ACC112 (cell line): ENCODE data around the gene P2RX4.

Source experiments
- H2AFZ ChIP-seq: fragments of 200-600 bp; sonication (generic); one replicate; pipeline ENCODE4 v1.6.0; 2017; ENCODE audit warnings: antibody characterized with exemption, low read length; ENCODE audit not compliant: unreplicated experiment
- H3K27ac ChIP-seq: fragments of 200-600 bp; sonication (generic); 2 replicates; pipeline ENCODE4 v1.5.1; 2014; ENCODE audit warnings: low read depth, mild to moderate bottlenecking, antibody characterized with exemption, low read length, moderate library complexity
- H3K27me3 ChIP-seq: fragments of 200-600 bp; sonication (generic); 2 replicates; pipeline ENCODE4 v1.6.1; 2014; ENCODE audit warnings: mild to moderate bottlenecking, antibody characterized with exemption, low read length, moderate library complexity, mixed read lengths; ENCODE audit not compliant: insufficient read depth
- H3K36me3 ChIP-seq: fragments of 200-600 bp; sonication (generic); 2 replicates; pipeline ENCODE4 v1.6.1; 2016; ENCODE audit warnings: mild to moderate bottlenecking, antibody characterized with exemption, low read length, moderate library complexity, mixed read lengths; ENCODE audit not compliant: insufficient read depth
- H3K4me1 ChIP-seq: fragments of 200-600 bp; sonication (generic); one replicate; pipeline ENCODE4 v1.6.1; 2016; ENCODE audit warnings: low read length, mixed read lengths; ENCODE audit not compliant: insufficient read depth, unreplicated experiment, control insufficient read depth
- H3K4me3 ChIP-seq: fragments of 200-600 bp; sonication (generic); 2 replicates; pipeline ENCODE4 v1.5.1; 2014; ENCODE audit warnings: mild to moderate bottlenecking, low read depth, low read length
- H3K79me2 ChIP-seq: fragments of 200-600 bp; sonication (generic); one replicate; pipeline ENCODE4 v1.6.0; 2016; ENCODE audit warnings: low read length; ENCODE audit not compliant: control insufficient read depth, unreplicated experiment, insufficient read depth

P2RX4 gene

GRCh38 chr12:121260091-121260490 lies 50.2 kb downstream of the P2RX4 start:
- Histone ChIP-seq H3K36me3 (0 out of 2 replicates have a peak, but pooled peaks cover 3% of the 10 kb centered on the region), H3K79me2 (no peaks in the 10 kb centered on the region), H3K4me3 (no peak overlapping the region), H2AFZ (no peak overlapping the region), H3K27ac (no peak overlapping the region), H3K4me1 (no peaks in the 10 kb centered on the region), H3K27me3 (no peaks in the 10 kb centered on the region)

DNA sequence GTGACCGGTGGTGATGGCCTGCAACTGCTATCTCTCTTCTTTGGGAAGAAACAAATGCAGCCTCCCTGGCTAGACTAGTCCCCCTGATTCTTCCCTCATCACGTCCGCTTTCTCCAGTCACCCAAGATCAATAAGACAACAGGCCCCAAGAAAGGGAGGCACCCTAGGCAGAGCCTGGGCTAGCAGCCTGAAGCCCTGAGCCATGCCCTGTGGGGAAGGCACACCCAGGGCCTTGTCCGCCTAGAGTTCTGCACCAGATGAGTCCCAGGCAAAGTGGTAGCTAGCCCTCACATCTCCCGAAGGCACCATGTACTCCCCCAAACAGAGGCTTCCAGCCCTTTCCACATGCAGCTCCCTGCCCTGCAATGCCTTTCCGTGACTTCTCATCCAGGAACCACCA lies 51.5 kb downstream of the P2RX4 start:
- Histone ChIP-seq H3K27ac (no peak overlapping the region), H3K4me3 (no peak overlapping the region), H2AFZ (no peak overlapping the region), H3K4me1 (no peaks in the 10 kb centered on the region), H3K79me2 (no peaks in the 10 kb centered on the region), H3K27me3 (no peaks in the 10 kb centered on the region), H3K36me3 (0 out of 2 replicates have a peak, but pooled peaks cover 3% of the 10 kb centered on the region)

DNA sequence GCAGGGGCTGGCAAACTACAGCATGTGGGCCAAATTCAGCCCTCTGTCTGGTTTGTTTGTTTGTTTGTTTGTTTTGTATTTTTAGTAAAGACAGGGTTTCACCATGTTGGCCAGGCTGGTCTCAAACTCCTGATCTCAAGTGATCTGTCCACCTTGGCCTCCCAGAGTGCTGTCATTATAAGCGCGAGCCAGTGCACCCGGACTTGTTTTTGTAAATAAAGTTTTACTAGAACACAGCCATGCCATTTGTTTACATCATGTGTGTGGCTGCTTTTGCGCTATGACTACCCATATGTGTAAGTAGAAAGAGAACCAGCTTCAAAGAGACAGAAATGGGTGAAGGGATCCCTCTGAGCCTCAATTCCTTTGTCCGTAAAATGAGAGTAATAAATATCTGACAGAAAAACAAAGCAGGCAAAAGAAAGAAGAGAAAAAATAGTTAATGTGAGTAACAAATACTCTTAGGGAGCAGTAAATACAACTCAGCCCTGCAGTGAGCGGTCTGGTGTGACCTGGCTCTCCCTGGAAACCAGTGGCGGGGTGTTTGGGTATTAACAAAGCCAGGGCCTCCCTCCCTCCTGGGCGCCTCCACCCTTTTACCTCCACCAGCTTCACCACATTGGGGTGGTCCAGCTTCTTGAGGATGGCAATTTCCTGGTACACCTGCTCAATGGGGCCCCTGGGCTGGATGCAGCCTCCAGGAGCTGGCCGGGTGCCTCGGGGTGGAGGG lies 53.4 kb downstream of the P2RX4 start:
- H3K27ac ChIP-seq, result no peak overlapping the region
- no peaks in the 10 kb centered on the region for H3K79me2 ChIP-seq
- no peaks in the 10 kb centered on the region for H3K4me1 ChIP-seq
- no peak overlapping the region for H3K4me3 ChIP-seq
- no peaks in the 10 kb centered on the region for H3K27me3 ChIP-seq
- no peak overlapping the region for H2AFZ ChIP-seq
- 0 out of 2 replicates have a peak, but pooled peaks cover 3% of the 10 kb centered on the region for H3K36me3 ChIP-seq

GRCh38 chr12:121264135-121264534 lies 54.2 kb downstream of the P2RX4 start:
- no peaks in the 10 kb centered on the region for H3K27me3 ChIP-seq
- H2AFZ ChIP-seq, result no peak overlapping the region
- no peaks in the 10 kb centered on the region for H3K79me2 ChIP-seq
- H3K4me1 ChIP-seq, result no peaks in the 10 kb centered on the region
- no peak overlapping the region for H3K4me3 ChIP-seq
- H3K27ac ChIP-seq, result no peak overlapping the region
- H3K36me3 ChIP-seq, result peaks cover 8% of the 10 kb centered on the region

DNA sequence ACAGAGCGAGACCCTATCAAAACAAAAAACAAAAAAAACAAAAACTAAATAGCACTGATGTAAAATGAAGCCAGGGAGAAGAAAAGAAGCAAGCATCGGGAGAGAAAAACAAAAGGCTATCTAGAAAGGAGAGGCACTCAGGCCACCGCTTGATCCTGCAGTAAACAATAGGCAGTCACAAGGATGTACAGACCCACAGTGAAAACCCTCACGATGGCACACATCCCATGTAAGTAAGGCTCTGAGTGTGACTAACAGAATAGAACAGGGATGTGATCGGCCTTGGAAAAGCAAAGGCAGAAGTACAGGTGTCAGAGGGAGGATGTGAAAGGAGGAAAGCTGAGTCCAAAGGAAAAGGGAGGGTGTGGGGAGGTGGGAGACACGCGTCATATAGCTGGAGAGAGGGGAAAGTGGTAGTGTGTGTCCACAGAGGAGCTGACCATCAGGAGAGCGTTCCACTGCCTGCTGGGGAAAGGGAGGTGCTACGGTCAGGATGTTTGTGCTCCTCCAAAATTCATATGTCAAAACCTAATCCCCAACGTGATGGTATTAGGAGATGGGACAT lies 55.1 kb downstream of the P2RX4 start:
- H3K36me3 ChIP-seq, result peaks cover 8% of the 10 kb centered on the region
- H3K79me2 ChIP-seq, result no peaks in the 10 kb centered on the region
- no peak overlapping the region for H2AFZ ChIP-seq
- H3K4me3 ChIP-seq, result no peak overlapping the region
- H3K27ac ChIP-seq, result no peak overlapping the region
- no peaks in the 10 kb centered on the region for H3K4me1 ChIP-seq
- H3K27me3 ChIP-seq, result no peaks in the 10 kb centered on the region

DNA sequence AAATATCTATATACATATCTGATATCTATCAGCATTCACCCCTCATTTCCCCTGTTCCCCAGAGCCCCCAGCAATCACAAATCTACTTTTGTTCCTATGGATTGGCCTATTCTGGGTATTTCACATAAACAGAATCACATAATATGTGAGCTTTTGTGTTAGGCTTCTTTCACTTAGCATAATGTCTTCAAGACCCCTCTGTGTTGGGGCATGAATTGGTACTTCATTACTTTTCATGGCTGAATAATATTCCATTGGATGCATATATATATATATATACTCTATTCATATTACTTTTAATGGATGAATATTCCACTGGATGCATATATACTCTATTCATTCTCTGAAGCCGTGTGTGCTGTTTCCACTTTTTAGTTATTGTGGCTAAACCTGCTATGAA lies 57.9 kb downstream of the P2RX4 start:
- H3K4me3 ChIP-seq, result no peak overlapping the region
- H3K36me3 ChIP-seq, result peaks cover 5% of the 10 kb centered on the region
- no peaks in the 10 kb centered on the region for H3K79me2 ChIP-seq
- no peaks in the 10 kb centered on the region for H3K27me3 ChIP-seq
- H3K27ac ChIP-seq, result no peak overlapping the region
- no peak overlapping the region for H2AFZ ChIP-seq
- H3K4me1 ChIP-seq, result no peaks in the 10 kb centered on the region

DNA sequence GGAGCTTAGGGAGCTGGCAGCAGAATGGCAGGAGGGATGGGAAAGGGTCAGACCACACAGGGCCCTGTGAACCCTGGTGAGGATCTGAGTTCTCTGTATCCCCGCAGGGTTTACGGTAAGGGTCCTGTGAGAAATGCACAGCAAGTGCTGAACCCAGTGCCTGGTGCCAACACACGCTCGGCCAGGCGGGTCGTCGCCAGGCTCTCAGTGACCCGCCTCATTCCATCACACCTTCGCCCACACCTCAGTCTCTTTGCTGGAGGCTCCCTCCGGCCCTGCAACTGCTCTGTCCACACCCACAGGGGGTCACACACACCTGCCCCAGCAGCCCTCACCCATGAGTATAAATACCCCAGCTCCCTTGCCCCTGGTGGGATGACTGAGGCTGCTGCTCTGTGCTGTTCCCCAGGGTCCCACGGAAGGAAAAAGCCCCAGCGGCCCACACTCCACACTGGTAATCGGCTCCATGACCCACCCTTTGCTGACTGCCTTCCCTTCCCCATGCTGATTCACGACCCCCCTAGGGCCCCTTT lies 63.5 kb downstream of the P2RX4 start:
- Histone ChIP-seq H3K79me2 (peaks cover 2% of the 10 kb centered on the region), H3K27ac (no peak overlapping the region), H3K36me3 (peaks cover 4% of the 10 kb centered on the region), H3K4me3 (no peak overlapping the region), H3K27me3 (no peaks in the 10 kb centered on the region), H2AFZ (no peak overlapping the region), H3K4me1 (peaks cover 13% of the 10 kb centered on the region)

DNA sequence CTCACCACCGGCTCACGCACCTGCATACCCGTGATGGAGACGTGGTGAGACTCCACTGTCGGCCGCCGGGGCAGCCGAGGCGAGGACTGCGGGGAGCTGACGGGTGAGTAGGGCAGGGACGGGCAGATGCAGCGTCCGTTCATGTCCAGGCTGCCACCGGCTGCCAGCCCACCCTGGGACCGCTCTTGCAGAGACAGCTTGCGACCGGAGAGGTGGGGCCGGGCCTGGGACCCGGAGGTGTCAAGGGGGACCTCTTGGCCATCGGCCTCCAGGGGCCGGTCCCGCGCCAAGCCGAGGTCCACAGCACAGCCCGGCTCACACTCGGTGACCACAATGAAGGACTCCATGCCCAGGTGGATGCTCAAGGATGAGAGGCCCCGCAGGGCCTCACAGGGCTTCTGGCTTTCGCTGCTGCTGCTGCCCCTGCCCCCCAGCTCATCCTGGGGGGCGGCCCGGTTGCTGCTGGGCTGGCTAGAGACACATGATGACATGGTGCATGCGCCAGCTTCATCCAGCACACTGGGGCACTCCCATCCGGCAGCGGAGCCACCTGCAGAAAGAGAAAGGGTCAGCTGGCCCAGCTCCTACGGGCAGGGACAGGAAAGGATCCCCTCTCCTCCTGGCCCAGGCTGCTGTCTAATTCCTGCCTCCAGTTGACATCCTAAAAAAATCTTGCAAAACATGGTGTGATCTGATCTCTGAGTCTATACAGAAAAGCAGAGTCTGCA lies 64.3 kb downstream of the P2RX4 start:
- peaks cover 5% of the 10 kb centered on the region for H3K79me2 ChIP-seq
- no peak overlapping the region for H2AFZ ChIP-seq
- H3K27me3 ChIP-seq, result no peaks in the 10 kb centered on the region
- no peaks in the 10 kb centered on the region; the same call in 1 of the 2 replicates for H3K36me3 ChIP-seq
- H3K4me3 ChIP-seq, result no peak overlapping the region
- H3K27ac ChIP-seq, result no peak overlapping the region
- peaks cover 20% of the 10 kb centered on the region for H3K4me1 ChIP-seq

DNA sequence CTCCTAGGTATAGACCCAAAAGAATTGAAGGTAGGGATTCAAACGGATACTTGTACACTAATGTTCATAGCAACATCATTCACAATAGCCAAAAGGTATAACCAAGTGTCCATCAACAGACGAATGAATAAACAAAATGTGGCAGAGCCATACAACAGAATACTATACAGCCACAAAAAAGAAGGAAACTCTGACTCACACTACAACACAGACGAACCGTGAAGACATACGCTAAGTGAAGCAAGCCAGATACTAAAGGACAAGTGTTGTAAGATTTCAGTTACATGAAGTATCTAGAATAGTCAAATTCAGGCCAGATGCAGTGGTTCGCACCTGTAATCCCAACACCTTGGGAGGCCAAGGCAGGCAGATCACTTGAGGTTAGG lies 67.4 kb downstream of the P2RX4 start:
- Histone ChIP-seq H3K79me2 (peaks cover 5% of the 10 kb centered on the region), H2AFZ (no peak overlapping the region), H3K27me3 (no peaks in the 10 kb centered on the region), H3K27ac (peak overlapping the region; percentile 94), H3K36me3 (no peaks in the 10 kb centered on the region), H3K4me3 (peak overlapping the region; percentile 43; the same call in 1 of the 2 replicates), H3K4me1 (peaks cover 28% of the 10 kb centered on the region)

GRCh38 chr12:121278169-121279070 lies 68.5 kb downstream of the P2RX4 start:
- Histone ChIP-seq H3K4me1 (peaks cover 28% of the 10 kb centered on the region), H2AFZ (no peak overlapping the region), H3K27ac (peak overlapping the region; percentile 80), H3K27me3 (no peaks in the 10 kb centered on the region), H3K4me3 (no peak overlapping the region), H3K79me2 (peaks cover 10% of the 10 kb centered on the region), H3K36me3 (no peaks in the 10 kb centered on the region)
